HG03280 (cell line): ENCODE data around the gene TEAD2.

Source experiments
- ATAC-seq: cut with Tn5 transposase; IDR thresholded peaks from one replicate; pipeline ENCODE4 v1.9.1; 2021; ENCODE audit warnings: mild to moderate bottlenecking, moderate library complexity; ENCODE audit not compliant: unreplicated experiment

TEAD2 gene

GRCh38 chr19:49362048-49362928, at the start of gene TEAD2:
TEAD2 (minus strand) TSS chr19:49362416; CDS start chr19:49360075, 2,341 bp downstream.
- ATAC-seq, result no peak

DNA sequence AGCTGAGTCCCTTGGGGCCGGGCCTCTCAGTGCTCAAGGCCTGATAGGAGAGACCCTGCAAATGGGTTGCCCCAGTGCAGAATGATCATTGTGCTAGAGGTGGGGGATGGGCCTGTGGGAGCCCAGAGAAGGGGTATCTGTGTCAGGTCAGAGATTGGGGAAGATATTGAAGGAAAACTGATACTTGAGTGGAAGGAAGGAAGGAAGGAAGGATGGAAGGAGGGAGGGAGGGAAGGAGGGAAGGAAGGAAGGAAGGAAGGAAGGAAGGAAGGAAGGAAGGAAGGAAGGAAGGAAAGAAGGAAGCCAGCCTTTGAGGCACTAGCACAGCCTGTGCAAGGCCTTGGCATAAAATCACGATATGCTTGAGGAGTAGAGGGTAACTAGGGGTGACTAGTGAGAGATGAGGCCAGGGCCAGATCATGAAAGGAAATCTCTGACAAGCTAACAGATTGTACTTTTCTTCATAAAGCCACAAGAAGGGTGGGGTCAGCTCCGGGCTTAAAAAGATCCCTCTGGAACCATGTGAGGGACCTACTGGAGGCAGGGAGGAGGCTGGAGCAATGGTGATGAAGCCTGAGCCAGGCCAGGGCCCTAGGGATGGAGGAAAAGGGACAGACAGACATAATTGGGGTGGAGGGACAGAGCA, 49.6 kb upstream of the TEAD2 start:
- ATAC-seq, result no peak

- ATAC-seq, result no peak
Measured at GRCh38 chr19:49409441-49410029, 47.3 kb upstream of the TEAD2 start.

GRCh38 chr19:49408816-49409440, 46.7 kb upstream of the TEAD2 start:
- ATAC-seq, result no peak

DNA sequence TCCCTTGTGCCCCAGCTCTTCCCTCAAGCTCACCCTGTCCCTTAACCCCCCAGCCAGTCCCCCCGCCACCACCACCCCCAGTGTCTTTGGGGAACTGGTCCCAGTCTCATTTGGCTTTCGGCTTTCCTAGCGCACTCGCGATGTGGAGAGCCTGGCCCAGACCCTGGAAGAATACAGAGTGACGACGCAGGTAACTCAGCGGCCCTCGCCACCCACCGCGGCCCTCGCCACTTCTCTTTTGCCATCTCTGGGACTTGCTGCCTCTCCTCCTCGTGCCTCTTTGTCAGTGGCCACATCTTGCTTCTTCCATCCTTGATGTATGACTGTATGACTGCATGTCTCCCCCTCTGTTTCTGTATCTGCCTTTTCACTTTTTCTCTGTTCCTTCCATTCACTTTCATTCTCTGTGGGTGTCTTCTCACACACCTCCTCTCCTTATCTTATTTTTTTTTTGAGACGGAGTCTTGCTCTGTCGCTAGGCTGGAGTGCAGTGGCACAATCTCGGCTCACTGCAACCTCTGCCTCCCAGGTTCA, 45.3 kb upstream of the TEAD2 start:
- no peak for ATAC-seq

GRCh38 chr19:49407079-49407478, 44.9 kb upstream of the TEAD2 start:
- ATAC-seq, result no peak

- ATAC-seq, result no peak
Measured at GRCh38 chr19:49403404-49404187, 41.4 kb upstream of the TEAD2 start.

- no peak for ATAC-seq
Measured at GRCh38 chr19:49400029-49400428, 37.8 kb upstream of the TEAD2 start.

GRCh38 chr19:49398931-49399330, 36.7 kb upstream of the TEAD2 start:
- ATAC-seq, result no peak

DNA sequence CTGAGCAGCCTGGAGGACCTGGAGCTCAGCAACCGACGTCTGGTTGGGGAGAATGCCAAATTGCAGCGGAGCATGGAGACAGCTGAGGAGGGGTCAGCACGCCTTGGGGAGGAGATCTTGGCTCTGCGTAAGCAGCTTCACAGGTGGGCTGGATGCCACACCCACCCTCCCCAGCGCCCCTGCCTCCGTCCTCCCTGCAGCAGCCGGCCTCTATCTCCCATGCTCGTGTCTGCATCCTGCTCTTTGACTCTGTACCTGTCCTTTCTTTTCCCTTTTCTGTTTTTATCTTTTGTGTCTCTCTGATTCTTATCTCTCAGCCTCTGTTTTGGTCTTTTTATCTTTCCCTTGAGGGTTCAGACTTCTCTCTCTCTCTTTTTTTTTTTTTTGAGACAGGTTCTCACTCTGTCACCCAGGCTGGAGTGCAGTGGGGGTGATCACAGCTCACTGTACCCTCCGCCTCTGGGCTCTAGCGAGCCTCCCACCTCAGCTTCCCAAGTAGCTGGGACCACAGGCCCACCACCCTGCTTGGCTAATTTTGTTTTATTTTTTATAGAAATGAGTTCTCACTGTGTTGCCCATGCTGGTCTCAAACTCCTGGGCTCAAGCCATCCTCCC, 35.9 kb upstream of the TEAD2 start:
- ATAC-seq, result no peak

- ATAC-seq, result no peak
Measured at GRCh38 chr19:49396738-49397505, 34.7 kb upstream of the TEAD2 start.

- ATAC-seq, result no peak
Measured at GRCh38 chr19:49395581-49396407, 33.6 kb upstream of the TEAD2 start.

DNA sequence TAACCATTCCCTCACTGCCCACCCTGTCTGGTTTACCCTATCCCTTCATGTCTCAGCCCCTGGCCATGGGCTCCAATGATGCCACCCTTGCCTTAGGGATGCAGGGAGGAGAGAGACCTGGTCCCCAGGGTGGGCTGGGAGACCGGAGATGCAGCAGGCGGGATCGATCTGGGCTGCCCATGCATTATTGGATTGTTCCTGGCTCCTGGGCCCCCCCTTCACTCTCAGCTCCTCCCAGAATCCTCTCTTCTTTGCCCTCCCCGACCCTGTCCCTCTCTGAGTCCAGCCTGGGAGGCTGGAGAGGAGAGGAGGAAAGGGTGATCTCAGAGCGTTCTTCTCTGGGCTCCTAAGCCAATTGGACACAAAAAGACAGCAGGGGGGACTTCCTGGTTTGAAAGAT, 31.7 kb upstream of the TEAD2 start:
- no peak for ATAC-seq

DNA sequence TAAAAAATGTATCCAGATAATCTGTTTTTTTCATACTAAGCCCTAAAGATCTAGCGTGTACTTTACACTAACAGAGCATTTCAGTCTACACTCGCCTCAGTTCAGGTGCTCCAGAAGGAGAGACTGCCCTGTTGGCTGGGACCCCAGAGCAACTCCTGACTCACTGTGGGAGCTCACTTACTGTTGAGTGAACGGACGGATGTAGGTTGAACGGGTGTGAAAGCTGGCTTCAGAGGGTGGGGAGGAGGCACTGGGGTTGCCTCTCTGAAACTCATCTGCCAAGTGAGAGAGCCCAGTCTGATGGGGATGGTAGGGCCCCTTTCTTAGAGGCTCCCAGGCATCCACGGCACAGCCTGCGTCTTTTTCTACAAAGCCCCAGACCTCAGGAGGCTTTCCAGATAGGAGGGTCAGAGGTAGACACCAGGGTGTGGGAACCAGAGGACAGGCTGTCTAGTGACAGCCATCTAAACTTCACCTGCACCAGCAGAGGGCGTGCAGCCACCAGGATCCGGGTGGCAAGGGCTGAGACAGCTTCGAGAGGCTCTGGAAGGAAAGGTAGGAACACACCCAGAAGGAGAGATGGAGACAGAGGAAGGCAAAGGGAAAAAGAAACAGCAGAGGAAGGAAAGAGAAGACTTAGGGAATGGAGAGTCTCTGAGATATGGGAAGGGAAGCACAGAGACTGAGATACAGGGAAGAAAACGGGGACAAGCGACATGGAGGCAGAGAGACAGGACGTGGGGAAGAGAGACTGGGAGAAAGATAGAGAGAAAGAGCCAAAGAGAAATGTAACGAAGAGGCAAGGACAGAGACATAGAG, 29.6 kb upstream of the TEAD2 start:
- no peak for ATAC-seq

GRCh38 chr19:49390929-49391359, 28.7 kb upstream of the TEAD2 start:
- ATAC-seq, result no peak

GRCh38 chr19:49390131-49390928, 28.1 kb upstream of the TEAD2 start:
- ATAC-seq, result no peak

- ATAC-seq, result no peak
Measured at GRCh38 chr19:49389406-49389805, 27.2 kb upstream of the TEAD2 start.
